ENCODE results near the gene EPHB6.

Gene EPHB6

GRCh38 chr7:142864980-142865747 lies 10.3 kb downstream of the EPHB6 start:
- no peak for DNase-seq

GRCh38 chr7:142865766-142866165 lies 10.9 kb downstream of the EPHB6 start:
- DNase-seq = no peak

- DNase-seq = no peak
Measured at GRCh38 chr7:142866361-142867096, 11.7 kb downstream of the EPHB6 start.

GRCh38 chr7:142867097-142867378 lies 12.2 kb downstream of the EPHB6 start:
- DNase-seq = no peak

GRCh38 chr7:142867398-142868187 lies 12.7 kb downstream of the EPHB6 start:
- DNase-seq = no peak

GRCh38 chr7:142868188-142868985 lies 13.5 kb downstream of the EPHB6 start:
- no peak for DNase-seq

- no peak for DNase-seq
Measured at GRCh38 chr7:142868986-142869415, 14.1 kb downstream of the EPHB6 start.

- no peak for DNase-seq
Measured at GRCh38 chr7:142869434-142869833, 14.6 kb downstream of the EPHB6 start.

- no peak for DNase-seq
Measured at GRCh38 chr7:142870147-142870559, 15.3 kb downstream of the EPHB6 start.

GRCh38 chr7:142870566-142871259 lies 15.8 kb downstream of the EPHB6 start:
- no peak for DNase-seq

- DNase-seq = no peak
Measured at GRCh38 chr7:142871260-142872105, 16.6 kb downstream of the EPHB6 start.

- DNase-seq = no peak
Measured at GRCh38 chr7:142872106-142872675, 17.3 kb downstream of the EPHB6 start.

GRCh38 chr7:142873281-142873784 lies 18.5 kb downstream of the EPHB6 start:
- DNase-seq = no peak

- no peak for DNase-seq
Measured at GRCh38 chr7:142873871-142874270, 19.0 kb downstream of the EPHB6 start.

GRCh38 chr7:142874409-142874808 lies 19.5 kb downstream of the EPHB6 start:
- DNase-seq = no peak

GRCh38 chr7:142874837-142875236 lies 20.0 kb downstream of the EPHB6 start:
- DNase-seq = no peak

- DNase-seq = no peak
Measured at GRCh38 chr7:142875456-142875855, 20.6 kb downstream of the EPHB6 start.

- no peak for DNase-seq
Measured at GRCh38 chr7:142876236-142876960, 21.5 kb downstream of the EPHB6 start.

- DNase-seq = no peak
Measured at GRCh38 chr7:142876991-142877910, 22.4 kb downstream of the EPHB6 start.

All from fibroblast of skin of right quadriceps (primary cell).